Sigmoid colon (tissue), 4 donors: ENCODE measurements around the gene PIANP.

Experiments
- CTCF ChIP-seq, 4 experiments: fragments of 450-650 bp in 3 of 4; fragments of 200-600 bp in 1 of 4; IDR thresholded peaks; one replicate each; pipeline ENCODE4 v1.5.1; 2016 to 2019; ENCODE audit warnings: antibody characterized with exemption in 4 of 4, mild to moderate bottlenecking in 3 of 4, moderate library complexity in 2 of 4
- EP300 ChIP-seq, 4 donors: sonication (generic); formaldehyde crosslinking; IDR thresholded peaks; one replicate each; pipeline ENCODE4 v1.6.1; 2017; ENCODE audit warnings: antibody characterized with exemption in 4 of 4
- POLR2A ChIP-seq, 2 donors: fragments of 450-650 bp; IDR thresholded peaks; one replicate each; pipeline ENCODE4 v1.6.1; 2016; ENCODE audit warnings: antibody characterized with exemption in 2 of 2, mild to moderate bottlenecking in 2 of 2, moderate library complexity in 2 of 2
- POLR2AphosphoS5 ChIP-seq, 4 donors: sonication (generic); formaldehyde crosslinking; IDR thresholded peaks; one replicate each; pipeline ENCODE4 v1.6.1; 2017; ENCODE audit warnings: antibody characterized with exemption in 4 of 4

GRCh38 chr12:6662602-6662905 lies 38.1 kb downstream of the PIANP start:
- no peak for TF ChIP-seq POLR2A (IDR thresholded peaks at IDR 0.05)
- TF ChIP-seq CTCF (IDR thresholded peaks at IDR 0.05): no peak
- TF ChIP-seq POLR2AphosphoS5 (IDR thresholded peaks at IDR 0.05): no peak
- no peak for TF ChIP-seq EP300 (IDR thresholded peaks at IDR 0.05)
